Mesenchymal stem cell (in vitro differentiated cells and primary cell): Measurements from ENCODE around the gene PI4K2A.

Source experiments
- DNase-seq: peaks from one replicate; pipeline ENCODE4 v3.0.0-alpha.2; 2013
- H2AFZ ChIP-seq: one replicate; pipeline ENCODE4 v1.6.1; 2013; ENCODE audit warnings: low read depth, mild to moderate bottlenecking, control low read depth, inconsistent platforms, low read length, moderate library complexity
- H2AK5ac ChIP-seq: 2 replicates; pipeline ENCODE4 v1.6.1; 2013; ENCODE audit warnings: low read length, moderate library complexity, mild to moderate bottlenecking, inconsistent platforms; ENCODE audit not compliant: severe bottlenecking
- H2BK120ac ChIP-seq: one replicate; pipeline ENCODE4 v1.6.1; 2013; ENCODE audit warnings: low read depth, mild to moderate bottlenecking, inconsistent platforms, low read length, moderate library complexity
- H2BK12ac ChIP-seq, 2 experiments: one replicate each; pipeline ENCODE4 v1.6.1; 2013; ENCODE audit warnings: inconsistent platforms in 2 of 2, low read length in 2 of 2, mild to moderate bottlenecking in 2 of 2, moderate library complexity in 2 of 2, control low read depth in 1 of 2
- H2BK15ac ChIP-seq: one replicate; pipeline ENCODE4 v1.6.1; 2013; ENCODE audit warnings: mild to moderate bottlenecking, low read depth, inconsistent platforms; ENCODE audit not compliant: poor library complexity, severe bottlenecking
- H2BK5ac ChIP-seq: 2 replicates; pipeline ENCODE4 v1.6.1; 2013; ENCODE audit warnings: low read depth, mild to moderate bottlenecking, low read length, control low read depth, inconsistent platforms; ENCODE audit not compliant: poor library complexity, severe bottlenecking
- H3K14ac ChIP-seq, 2 experiments: one replicate each; pipeline ENCODE4 v1.6.1; 2013; ENCODE audit warnings: inconsistent platforms in 2 of 2, low read length in 2 of 2, control low read depth in 1 of 2, mild to moderate bottlenecking in 1 of 2, moderate library complexity in 1 of 2
- H3K18ac ChIP-seq, 2 experiments: one replicate each; pipeline ENCODE4 v1.6.1; 2013; ENCODE audit warnings: inconsistent platforms in 2 of 2, low read length in 2 of 2, control low read depth in 1 of 2, low read depth in 1 of 2, mild to moderate bottlenecking in 1 of 2
- H3K23ac ChIP-seq, 2 experiments: one replicate each; pipeline ENCODE4 v1.6.1; 2013; ENCODE audit warnings: inconsistent platforms in 2 of 2, low read length in 2 of 2, mild to moderate bottlenecking in 2 of 2, moderate library complexity in 2 of 2, control low read depth in 1 of 2
- H3K27ac ChIP-seq: 2 replicates; pipeline ENCODE4 v1.5.1; 2013; ENCODE audit warnings: mild to moderate bottlenecking, moderate library complexity, low read length, control low read depth, inconsistent platforms; ENCODE audit not compliant: poor library complexity, severe bottlenecking
- H3K27me3 ChIP-seq, 2 experiments: 2 replicates each; pipeline versions ENCODE4 v1.6.1 to v1.7.0; 2013; ENCODE audit warnings: low read length in 2 of 2, mild to moderate bottlenecking in 2 of 2, moderate library complexity in 2 of 2, control low read depth in 1 of 2, inconsistent platforms in 1 of 2; ENCODE audit not compliant: control insufficient read depth in 1 of 2, insufficient read depth in 1 of 2
- H3K36me3 ChIP-seq, 2 experiments: 2 replicates each; pipeline versions ENCODE4 v1.6.1 to v1.7.0; 2013; ENCODE audit warnings: low read length in 2 of 2, control low read depth in 1 of 2, inconsistent platforms in 1 of 2, low read depth in 1 of 2, mild to moderate bottlenecking in 1 of 2; ENCODE audit not compliant: insufficient read depth in 2 of 2, control insufficient read depth in 1 of 2
- H3K4ac ChIP-seq, 2 experiments: one replicate each; pipeline ENCODE4 v1.6.1; 2013; ENCODE audit warnings: inconsistent platforms in 2 of 2, low read length in 2 of 2, mild to moderate bottlenecking in 2 of 2, moderate library complexity in 2 of 2, control low read depth in 1 of 2, low read depth in 1 of 2
- H3K4me1 ChIP-seq: 2 replicates; pipeline ENCODE4 v1.6.1; 2013; ENCODE audit warnings: low read depth, low read length, control low read depth; ENCODE audit not compliant: control insufficient read depth, insufficient read depth
- H3K4me2 ChIP-seq: 2 replicates; pipeline ENCODE4 v1.6.1; 2013; ENCODE audit warnings: low read length, mild to moderate bottlenecking, inconsistent platforms; ENCODE audit not compliant: poor library complexity, severe bottlenecking
- H3K4me3 ChIP-seq, 2 experiments: 2 replicates each; pipeline versions ENCODE4 v1.5.1 to v1.7.0; 2013; ENCODE audit warnings: low read length in 2 of 2, mild to moderate bottlenecking in 2 of 2, control low read depth in 1 of 2, low read depth in 1 of 2; ENCODE audit not compliant: insufficient read depth in 1 of 2
- H3K79me1 ChIP-seq: replicated peaks from 2 replicates; pipeline ENCODE4 v1.6.1; 2013; ENCODE audit warnings: mild to moderate bottlenecking, control low read depth, low read length, inconsistent platforms; ENCODE audit not compliant: poor library complexity, severe bottlenecking
- H3K9ac ChIP-seq: 2 replicates; pipeline ENCODE4 v1.7.0; 2013; ENCODE audit warnings: mild to moderate bottlenecking, low read length, moderate library complexity
- H3K9me3 ChIP-seq: 2 replicates; pipeline ENCODE4 v1.7.0; 2013; ENCODE audit warnings: mild to moderate bottlenecking, low read length; ENCODE audit not compliant: control insufficient read depth
- H4K8ac ChIP-seq: one replicate; pipeline ENCODE4 v1.6.1; 2013; ENCODE audit warnings: inconsistent platforms, mild to moderate bottlenecking, low read length, moderate library complexity
- H4K91ac ChIP-seq: one replicate; pipeline ENCODE4 v1.6.1; 2013; ENCODE audit warnings: mild to moderate bottlenecking, low read length, inconsistent platforms
- WGBS: methylation state at CpG from one replicate; pipeline ENCODE4 v1.1.7; 2013; ENCODE audit warnings: mixed read lengths; 5-methylcytosine and 5-hydroxymethylcytosine counted together

Gene PI4K2A

GRCh38 chr10:97724341-97724941 is 84.0 kb downstream of the PI4K2A start:
- Histone ChIP-seq H3K79me1 (peaks cover under 1% of the 10 kb centered on the region), H3K27ac (no peak overlapping the region), H2BK5ac (no peak overlapping the region), H3K27me3 (no peaks in the 10 kb centered on the region), H2AFZ (no peak overlapping the region), H2BK120ac (no peak overlapping the region), H3K9me3 (no peaks in the 10 kb centered on the region), H3K14ac (no peak overlapping the region), H3K18ac (no peak overlapping the region), H3K4me2 (no peak overlapping the region), H3K4me3 (no peak overlapping the region), H3K9ac (peak overlapping the region; percentile 70), H2BK12ac (no peak overlapping the region), H3K36me3 (peaks cover 4 to 8% of the 10 kb centered on the region in 2 experiments), H3K4ac (no peak overlapping the region), H4K91ac (no peak overlapping the region), H4K8ac (no peak overlapping the region), H2BK15ac (no peak overlapping the region), H3K4me1 (peaks cover under 1% of the 10 kb centered on the region), H2AK5ac (no peak overlapping the region), H3K23ac (no peak overlapping the region)
- peak; percentile 87 for DNase-seq
- whole genome bisulfite sequencing, result 73% methylated on average over 4 of the region's 5 CpGs
